H1 (cell line): ENCODE data around the gene PPP4R1. TPM values are rescaled to one million over a fixed set of nuclear protein-coding genes. Genes with fewer than 3 reads are reported as not detected.

ENCODE experiments used
- CTBP2 ChIP-seq: IDR thresholded peaks from 2 replicates; pipeline ENCODE4 v1.7.0; 2011; ENCODE audit warnings: borderline replicate concordance, mild to moderate bottlenecking, moderate library complexity, mixed read lengths, low read length; ENCODE audit not compliant: insufficient read depth, insufficient read length
- EGR1 ChIP-seq: IDR thresholded peaks from 2 replicates; pipeline ENCODE4 v1.6.1; 2011; ENCODE audit warnings: low read depth, low read length, borderline replicate concordance
- KDM5A ChIP-seq: fragments of 200-600 bp; IDR thresholded peaks from 2 replicates; pipeline ENCODE4 v1.7.1; 2012; ENCODE audit warnings: mild to moderate bottlenecking, low read length, inconsistent platforms, mixed read lengths
- NRF1 ChIP-seq: IDR thresholded peaks from 2 replicates; pipeline ENCODE4 v1.6.1; 2011; ENCODE audit warnings: mild to moderate bottlenecking, low read depth, low read length, improper control_type of control experiment
- SIN3A ChIP-seq, 2 experiments: IDR thresholded peaks in 1 of 2; conservative IDR thresholded peaks in 1 of 2; 2 replicates each; pipeline ENCODE4 v1.6.1; 2011 to 2012; ENCODE audit warnings: low read length in 2 of 2, improper control_type of control experiment in 1 of 2, low read depth in 1 of 2, mild to moderate bottlenecking in 1 of 2
- SP2 ChIP-seq: IDR thresholded peaks from 2 replicates; pipeline ENCODE4 v1.6.1; 2012; ENCODE audit warnings: mild to moderate bottlenecking, low read length, inconsistent platforms
- TAF7 ChIP-seq: optimal IDR thresholded peaks from 2 replicates; pipeline ENCODE3; 2011; ENCODE audit warnings: low read depth, mild to moderate bottlenecking, inconsistent platforms, low read length, moderate library complexity, borderline replicate concordance
- polyA plus RNA-seq, 7 experiments: library from polyadenylated mRNA; depleted of rRNA in 3 of 7; stranded (reverse) in 5 of 7; unstranded in 2 of 7; fragments of >200 nt in 5 of 7; fragments of 200-250 nt in 2 of 7; gene quantifications; 1 replicate in 5 of 7; 2 replicates in 1 of 7; 4 replicates in 1 of 7; pipeline versions ENCODE4 v1.2.1 to v1.2.3, GENCODE V29; 2011 to 2013; ENCODE audit warnings: missing spikeins in 2 of 7, mixed read lengths in 2 of 7
- total RNA-seq: library from RNA; stranded (reverse); fragmentation: NEBNext Ultra II Directional; extraction: Animal tissue kit (Norgen Biotek cat#: 25700); gene quantifications from 2 replicates; pipeline ENCODE4 v1.2.1, GENCODE V29; 2021
- TF ChIP-seq, protein P1 (sequence below): fragments of 300-600 bp; sonication (generic); IDR thresholded peaks from 2 replicates; pipeline ENCODE4 v1.7.1; 2012; ENCODE audit warnings: low read length, moderate library complexity, mild to moderate bottlenecking, inconsistent platforms; ENCODE audit not compliant: insufficient replicate concordance
- TF ChIP-seq, protein P2 (sequence below): IDR thresholded peaks from 2 replicates; pipeline ENCODE4 v1.6.1; 2011; ENCODE audit warnings: low read length, improper control_type of control experiment

PPP4R1 gene
- total and polyA plus RNA-seq, 2 of the 8 experiments (the other 6 are each of a cell fraction or from before 2014, with no cell fraction given): 67.4 to 96.1 TPM

DNA sequence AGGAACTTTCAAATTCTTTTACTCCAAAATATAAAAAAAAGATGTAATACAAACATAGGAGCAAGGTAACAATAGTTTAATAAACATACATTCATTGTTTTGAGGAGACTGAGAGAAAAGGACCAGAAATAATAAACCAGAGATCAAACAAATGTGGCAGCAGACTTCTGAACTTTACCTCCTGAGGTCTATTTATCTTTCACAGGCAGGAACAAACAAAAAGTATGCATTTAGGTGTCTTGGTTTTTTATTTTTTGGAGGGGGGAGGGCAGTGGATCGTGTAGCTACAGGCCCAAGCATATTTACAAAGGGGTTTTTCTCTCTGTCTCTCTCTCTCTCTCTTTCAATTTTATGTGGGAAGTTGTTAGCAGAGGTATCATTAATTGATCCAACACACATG lies 5.6 kb downstream of the PPP4R1 start (continued):
- TF ChIP-seq, protein P1, sequence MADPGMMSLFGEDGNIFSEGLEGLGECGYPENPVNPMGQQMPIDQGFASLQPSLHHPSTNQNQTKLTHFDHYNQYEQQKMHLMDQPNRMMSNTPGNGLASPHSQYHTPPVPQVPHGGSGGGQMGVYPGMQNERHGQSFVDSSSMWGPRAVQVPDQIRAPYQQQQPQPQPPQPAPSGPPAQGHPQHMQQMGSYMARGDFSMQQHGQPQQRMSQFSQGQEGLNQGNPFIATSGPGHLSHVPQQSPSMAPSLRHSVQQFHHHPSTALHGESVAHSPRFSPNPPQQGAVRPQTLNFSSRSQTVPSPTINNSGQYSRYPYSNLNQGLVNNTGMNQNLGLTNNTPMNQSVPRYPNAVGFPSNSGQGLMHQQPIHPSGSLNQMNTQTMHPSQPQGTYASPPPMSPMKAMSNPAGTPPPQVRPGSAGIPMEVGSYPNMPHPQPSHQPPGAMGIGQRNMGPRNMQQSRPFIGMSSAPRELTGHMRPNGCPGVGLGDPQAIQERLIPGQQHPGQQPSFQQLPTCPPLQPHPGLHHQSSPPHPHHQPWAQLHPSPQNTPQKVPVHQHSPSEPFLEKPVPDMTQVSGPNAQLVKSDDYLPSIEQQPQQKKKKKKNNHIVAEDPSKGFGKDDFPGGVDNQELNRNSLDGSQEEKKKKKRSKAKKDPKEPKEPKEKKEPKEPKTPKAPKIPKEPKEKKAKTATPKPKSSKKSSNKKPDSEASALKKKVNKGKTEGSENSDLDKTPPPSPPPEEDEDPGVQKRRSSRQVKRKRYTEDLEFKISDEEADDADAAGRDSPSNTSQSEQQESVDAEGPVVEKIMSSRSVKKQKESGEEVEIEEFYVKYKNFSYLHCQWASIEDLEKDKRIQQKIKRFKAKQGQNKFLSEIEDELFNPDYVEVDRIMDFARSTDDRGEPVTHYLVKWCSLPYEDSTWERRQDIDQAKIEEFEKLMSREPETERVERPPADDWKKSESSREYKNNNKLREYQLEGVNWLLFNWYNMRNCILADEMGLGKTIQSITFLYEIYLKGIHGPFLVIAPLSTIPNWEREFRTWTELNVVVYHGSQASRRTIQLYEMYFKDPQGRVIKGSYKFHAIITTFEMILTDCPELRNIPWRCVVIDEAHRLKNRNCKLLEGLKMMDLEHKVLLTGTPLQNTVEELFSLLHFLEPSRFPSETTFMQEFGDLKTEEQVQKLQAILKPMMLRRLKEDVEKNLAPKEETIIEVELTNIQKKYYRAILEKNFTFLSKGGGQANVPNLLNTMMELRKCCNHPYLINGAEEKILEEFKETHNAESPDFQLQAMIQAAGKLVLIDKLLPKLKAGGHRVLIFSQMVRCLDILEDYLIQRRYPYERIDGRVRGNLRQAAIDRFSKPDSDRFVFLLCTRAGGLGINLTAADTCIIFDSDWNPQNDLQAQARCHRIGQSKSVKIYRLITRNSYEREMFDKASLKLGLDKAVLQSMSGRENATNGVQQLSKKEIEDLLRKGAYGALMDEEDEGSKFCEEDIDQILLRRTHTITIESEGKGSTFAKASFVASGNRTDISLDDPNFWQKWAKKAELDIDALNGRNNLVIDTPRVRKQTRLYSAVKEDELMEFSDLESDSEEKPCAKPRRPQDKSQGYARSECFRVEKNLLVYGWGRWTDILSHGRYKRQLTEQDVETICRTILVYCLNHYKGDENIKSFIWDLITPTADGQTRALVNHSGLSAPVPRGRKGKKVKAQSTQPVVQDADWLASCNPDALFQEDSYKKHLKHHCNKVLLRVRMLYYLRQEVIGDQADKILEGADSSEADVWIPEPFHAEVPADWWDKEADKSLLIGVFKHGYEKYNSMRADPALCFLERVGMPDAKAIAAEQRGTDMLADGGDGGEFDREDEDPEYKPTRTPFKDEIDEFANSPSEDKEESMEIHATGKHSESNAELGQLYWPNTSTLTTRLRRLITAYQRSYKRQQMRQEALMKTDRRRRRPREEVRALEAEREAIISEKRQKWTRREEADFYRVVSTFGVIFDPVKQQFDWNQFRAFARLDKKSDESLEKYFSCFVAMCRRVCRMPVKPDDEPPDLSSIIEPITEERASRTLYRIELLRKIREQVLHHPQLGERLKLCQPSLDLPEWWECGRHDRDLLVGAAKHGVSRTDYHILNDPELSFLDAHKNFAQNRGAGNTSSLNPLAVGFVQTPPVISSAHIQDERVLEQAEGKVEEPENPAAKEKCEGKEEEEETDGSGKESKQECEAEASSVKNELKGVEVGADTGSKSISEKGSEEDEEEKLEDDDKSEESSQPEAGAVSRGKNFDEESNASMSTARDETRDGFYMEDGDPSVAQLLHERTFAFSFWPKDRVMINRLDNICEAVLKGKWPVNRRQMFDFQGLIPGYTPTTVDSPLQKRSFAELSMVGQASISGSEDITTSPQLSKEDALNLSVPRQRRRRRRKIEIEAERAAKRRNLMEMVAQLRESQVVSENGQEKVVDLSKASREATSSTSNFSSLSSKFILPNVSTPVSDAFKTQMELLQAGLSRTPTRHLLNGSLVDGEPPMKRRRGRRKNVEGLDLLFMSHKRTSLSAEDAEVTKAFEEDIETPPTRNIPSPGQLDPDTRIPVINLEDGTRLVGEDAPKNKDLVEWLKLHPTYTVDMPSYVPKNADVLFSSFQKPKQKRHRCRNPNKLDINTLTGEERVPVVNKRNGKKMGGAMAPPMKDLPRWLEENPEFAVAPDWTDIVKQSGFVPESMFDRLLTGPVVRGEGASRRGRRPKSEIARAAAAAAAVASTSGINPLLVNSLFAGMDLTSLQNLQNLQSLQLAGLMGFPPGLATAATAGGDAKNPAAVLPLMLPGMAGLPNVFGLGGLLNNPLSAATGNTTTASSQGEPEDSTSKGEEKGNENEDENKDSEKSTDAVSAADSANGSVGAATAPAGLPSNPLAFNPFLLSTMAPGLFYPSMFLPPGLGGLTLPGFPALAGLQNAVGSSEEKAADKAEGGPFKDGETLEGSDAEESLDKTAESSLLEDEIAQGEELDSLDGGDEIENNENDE: no peak
- TF ChIP-seq TAF7: no peak
- TF ChIP-seq, protein P2, sequence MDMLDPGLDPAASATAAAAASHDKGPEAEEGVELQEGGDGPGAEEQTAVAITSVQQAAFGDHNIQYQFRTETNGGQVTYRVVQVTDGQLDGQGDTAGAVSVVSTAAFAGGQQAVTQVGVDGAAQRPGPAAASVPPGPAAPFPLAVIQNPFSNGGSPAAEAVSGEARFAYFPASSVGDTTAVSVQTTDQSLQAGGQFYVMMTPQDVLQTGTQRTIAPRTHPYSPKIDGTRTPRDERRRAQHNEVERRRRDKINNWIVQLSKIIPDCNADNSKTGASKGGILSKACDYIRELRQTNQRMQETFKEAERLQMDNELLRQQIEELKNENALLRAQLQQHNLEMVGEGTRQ: no peak
- no peak for TF ChIP-seq SP2
- no peak for TF ChIP-seq EGR1
- TF ChIP-seq KDM5A: no peak
- TF ChIP-seq NRF1: no peak
- no peak for TF ChIP-seq SIN3A (conservative IDR thresholded peaks at IDR 0.05 in 1 of 2, IDR thresholded peaks at IDR 0.05 in 1 of 2; ENCODE audit: low read depth in 1 of 2, low read length in 2 of 2)
- TF ChIP-seq CTBP2: no peak
- TF ChIP-seq, all 59 proteins: peak for 0
